NCI-H146 treated with DMSO at 0.1 percent for 48 hours (cell line): ENCODE measurements around the gene LSM4.

ENCODE experiments used
- DNase-seq: peaks from one replicate; lab custom pipeline; 2025; ENCODE audit not compliant: unreplicated experiment; lab: John Stamatoyannopoulos, UW

LSM4 gene

GRCh38 chr19:18311502-18312091, 11.3 kb downstream of the LSM4 start:
- no peak for DNase-seq

- no peak for DNase-seq
Observed at GRCh38 chr19:18310966-18311365, 11.9 kb downstream of the LSM4 start.

- DNase-seq, result no peak
Observed at GRCh38 chr19:18310118-18310909, 12.6 kb downstream of the LSM4 start.

- no peak for DNase-seq
Observed at GRCh38 chr19:18309525-18310064, 13.3 kb downstream of the LSM4 start.

- no peak for DNase-seq
Observed at GRCh38 chr19:18308948-18309325, 13.9 kb downstream of the LSM4 start.

GRCh38 chr19:18308051-18308947, 14.6 kb downstream of the LSM4 start:
- DNase-seq, result no peak

GRCh38 chr19:18307271-18307681, 15.6 kb downstream of the LSM4 start:
- no peak for DNase-seq

- no peak for DNase-seq
Observed at GRCh38 chr19:18306888-18307260, 16.0 kb downstream of the LSM4 start.

GRCh38 chr19:18306209-18306887, 16.5 kb downstream of the LSM4 start:
- DNase-seq, result no peak

- no peak for DNase-seq
Observed at GRCh38 chr19:18304458-18305310, 18.2 kb downstream of the LSM4 start.

- no peak for DNase-seq
Observed at GRCh38 chr19:18304208-18304457, 18.7 kb downstream of the LSM4 start.

GRCh38 chr19:18301718-18302111, 21.2 kb downstream of the LSM4 start:
- DNase-seq, result no peak

GRCh38 chr19:18300930-18301717, 21.8 kb downstream of the LSM4 start:
- no peak for DNase-seq

- DNase-seq, result no peak
Observed at GRCh38 chr19:18299654-18300053, 23.2 kb downstream of the LSM4 start.

- no peak for DNase-seq
Observed at GRCh38 chr19:18298601-18299000, 24.3 kb downstream of the LSM4 start.

- DNase-seq, result no peak
Observed at GRCh38 chr19:18297308-18297707, 25.6 kb downstream of the LSM4 start.

GRCh38 chr19:18295034-18295451, 27.8 kb downstream of the LSM4 start:
- DNase-seq, result no peak

GRCh38 chr19:18294467-18294864, 28.4 kb downstream of the LSM4 start:
- peak; percentile 23 for DNase-seq

GRCh38 chr19:18293642-18294466, 29.0 kb downstream of the LSM4 start:
- no peak for DNase-seq
